Mesodermal cell (in vitro differentiated cells): ENCODE data around the gene TMCO2.

Experiments used
- H3K27ac ChIP-seq: 2 replicates; pipeline ENCODE4 v1.7.0; 2013; ENCODE audit warnings: mild to moderate bottlenecking, low read depth, low read length, moderate library complexity; ENCODE audit not compliant: severe bottlenecking
- H3K36me3 ChIP-seq: 2 replicates; pipeline ENCODE4 v1.7.1; 2013; ENCODE audit warnings: mild to moderate bottlenecking, low read length, moderate library complexity; ENCODE audit not compliant: control insufficient read depth, insufficient read depth
- H3K4me1 ChIP-seq: one replicate; pipeline ENCODE4 v1.7.1; 2013; ENCODE audit warnings: mild to moderate bottlenecking, low read length; ENCODE audit not compliant: insufficient read depth, control insufficient read depth, poor library complexity, severe bottlenecking
- H3K4me3 ChIP-seq: 2 replicates; pipeline ENCODE4 v1.7.0; 2013; ENCODE audit warnings: low read length, control low read depth, mild to moderate bottlenecking; ENCODE audit not compliant: insufficient read depth, poor library complexity, severe bottlenecking; ENCODE audit errors: extremely low read depth
- H3K9me3 ChIP-seq: 2 replicates; pipeline ENCODE4 v1.7.1; 2013; ENCODE audit warnings: mild to moderate bottlenecking, low read length, moderate library complexity; ENCODE audit not compliant: control insufficient read depth
- WGBS, 2 experiments: methylation state at CpG; one replicate each; pipeline ENCODE4 v1.1.5; 2013; ENCODE audit warnings: missing lambda C conversion rate in 2 of 2; ENCODE audit not compliant: insufficient coverage in 2 of 2; 5-methylcytosine and 5-hydroxymethylcytosine counted together

TMCO2 gene

GRCh38 chr1:40257313-40257687, 9.6 kb downstream of the TMCO2 start:
- H3K4me3 ChIP-seq, result peak overlapping the region; percentile 95
- H3K4me1 ChIP-seq, result no peaks in the 10 kb centered on the region
- H3K9me3 ChIP-seq, result no peaks in the 10 kb centered on the region
- H3K36me3 ChIP-seq, result peaks cover 31% of the 10 kb centered on the region
- peak overlapping the region; percentile 97 for H3K27ac ChIP-seq
- WGBS, 2 experiments, result 0% methylated on average over 16 of the region's 16 CpGs

GRCh38 chr1:40257688-40258444, 10.1 kb downstream of the TMCO2 start, which contains the start of gene ZMPSTE24:
ZMPSTE24 (plus strand) TSS chr1:40258236; CDS start chr1:40258272, 36 bp downstream.
- Histone ChIP-seq H3K4me3 (peak within 1 kb of the TSS; percentile 95), H3K4me1 (no peaks in the 10 kb centered on the region), H3K9me3 (no peaks in the 10 kb centered on the region), H3K36me3 (peaks cover 37% of the 10 kb centered on the region), H3K27ac (peak within 1 kb of the TSS; percentile 97)
- WGBS, 2 experiments, result 1% methylated on average over 35 to 43 of the region's 48 CpGs

- Histone ChIP-seq H3K4me3 (peak overlapping the region; percentile 95), H3K4me1 (no peaks in the 10 kb centered on the region), H3K9me3 (no peaks in the 10 kb centered on the region), H3K36me3 (peaks cover 42% of the 10 kb centered on the region), H3K27ac (peak overlapping the region; percentile 74)
- WGBS, 2 experiments, result 0% methylated on average over 8 to 10 of the region's 10 CpGs
Measured at GRCh38 chr1:40258445-40258769, 10.7 kb downstream of the TMCO2 start.

GRCh38 chr1:40264354-40264781, 16.6 kb downstream of the TMCO2 start:
- peaks cover 96% of the 10 kb centered on the region for H3K36me3 ChIP-seq
- no peak overlapping the region for H3K27ac ChIP-seq
- no peaks in the 10 kb centered on the region for H3K9me3 ChIP-seq
- H3K4me3 ChIP-seq, result no peak overlapping the region
- 74 to 93% methylated on average over 2 of the region's 3 CpGs for WGBS, 2 experiments
- no peaks in the 10 kb centered on the region for H3K4me1 ChIP-seq

GRCh38 chr1:40265298-40265697, 17.6 kb downstream of the TMCO2 start:
- H3K4me3 ChIP-seq, result no peak overlapping the region
- no peaks in the 10 kb centered on the region for H3K9me3 ChIP-seq
- no peak overlapping the region for H3K27ac ChIP-seq
- peaks cover 96% of the 10 kb centered on the region for H3K36me3 ChIP-seq
- no peaks in the 10 kb centered on the region for H3K4me1 ChIP-seq

GRCh38 chr1:40265919-40266318, 18.2 kb downstream of the TMCO2 start:
- no peaks in the 10 kb centered on the region for H3K9me3 ChIP-seq
- H3K27ac ChIP-seq, result no peak overlapping the region
- H3K4me3 ChIP-seq, result no peak overlapping the region
- H3K4me1 ChIP-seq, result no peaks in the 10 kb centered on the region
- peaks cover 96% of the 10 kb centered on the region for H3K36me3 ChIP-seq

- WGBS, 2 experiments, result 88 to 90% methylated on average over 3 to 5 of the region's 6 CpGs
- H3K4me3 ChIP-seq, result no peak overlapping the region
- H3K36me3 ChIP-seq, result peaks cover 96% of the 10 kb centered on the region
- no peaks in the 10 kb centered on the region for H3K4me1 ChIP-seq
- no peaks in the 10 kb centered on the region for H3K9me3 ChIP-seq
- no peak overlapping the region for H3K27ac ChIP-seq
Measured at GRCh38 chr1:40266786-40267535, 19.2 kb downstream of the TMCO2 start.

GRCh38 chr1:40267767-40268187, 20.0 kb downstream of the TMCO2 start:
- WGBS, 2 experiments, result no CpG with 5 or more reads among the region's 2 CpGs
- peaks cover 96% of the 10 kb centered on the region for H3K36me3 ChIP-seq
- H3K4me1 ChIP-seq, result no peaks in the 10 kb centered on the region
- H3K27ac ChIP-seq, result no peak overlapping the region
- no peak overlapping the region for H3K4me3 ChIP-seq
- no peaks in the 10 kb centered on the region for H3K9me3 ChIP-seq

- peaks cover 94% of the 10 kb centered on the region for H3K36me3 ChIP-seq
- H3K27ac ChIP-seq, result no peak overlapping the region
- no peak overlapping the region for H3K4me3 ChIP-seq
- H3K9me3 ChIP-seq, result no peaks in the 10 kb centered on the region
- no peaks in the 10 kb centered on the region for H3K4me1 ChIP-seq
Measured at GRCh38 chr1:40268211-40268610, 20.5 kb downstream of the TMCO2 start.

- Histone ChIP-seq H3K9me3 (no peaks in the 10 kb centered on the region), H3K27ac (no peak overlapping the region), H3K4me3 (no peak overlapping the region), H3K4me1 (no peaks in the 10 kb centered on the region), H3K36me3 (peaks cover 89% of the 10 kb centered on the region)
- 80 to 100% methylated on average over 2 to 3 of the region's 3 CpGs for WGBS, 2 experiments
Measured at GRCh38 chr1:40270152-40270834, 22.6 kb downstream of the TMCO2 start.
